ENCODE data around the gene CLDN3.

DNA sequence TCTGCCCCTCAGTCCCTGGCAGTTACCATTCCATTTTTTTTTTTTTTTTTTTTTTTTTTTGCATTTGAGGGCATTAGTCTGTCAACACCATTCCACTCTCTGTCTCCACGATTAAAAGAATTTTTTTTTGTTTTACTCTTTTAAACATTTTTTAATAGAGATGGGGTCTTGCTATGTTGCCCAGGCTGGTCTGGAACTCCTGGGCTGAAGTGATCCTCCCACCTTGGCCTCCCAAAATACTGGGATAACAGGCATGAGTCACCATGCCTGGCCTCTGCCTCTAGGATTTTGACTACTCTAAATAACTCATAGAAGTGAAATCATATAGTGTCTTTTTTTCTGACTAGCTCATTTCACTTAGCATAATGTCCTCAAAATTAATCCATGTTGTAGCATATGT is 16.5 kb upstream of the CLDN3 start:
- TF ChIP-seq, protein P1, sequence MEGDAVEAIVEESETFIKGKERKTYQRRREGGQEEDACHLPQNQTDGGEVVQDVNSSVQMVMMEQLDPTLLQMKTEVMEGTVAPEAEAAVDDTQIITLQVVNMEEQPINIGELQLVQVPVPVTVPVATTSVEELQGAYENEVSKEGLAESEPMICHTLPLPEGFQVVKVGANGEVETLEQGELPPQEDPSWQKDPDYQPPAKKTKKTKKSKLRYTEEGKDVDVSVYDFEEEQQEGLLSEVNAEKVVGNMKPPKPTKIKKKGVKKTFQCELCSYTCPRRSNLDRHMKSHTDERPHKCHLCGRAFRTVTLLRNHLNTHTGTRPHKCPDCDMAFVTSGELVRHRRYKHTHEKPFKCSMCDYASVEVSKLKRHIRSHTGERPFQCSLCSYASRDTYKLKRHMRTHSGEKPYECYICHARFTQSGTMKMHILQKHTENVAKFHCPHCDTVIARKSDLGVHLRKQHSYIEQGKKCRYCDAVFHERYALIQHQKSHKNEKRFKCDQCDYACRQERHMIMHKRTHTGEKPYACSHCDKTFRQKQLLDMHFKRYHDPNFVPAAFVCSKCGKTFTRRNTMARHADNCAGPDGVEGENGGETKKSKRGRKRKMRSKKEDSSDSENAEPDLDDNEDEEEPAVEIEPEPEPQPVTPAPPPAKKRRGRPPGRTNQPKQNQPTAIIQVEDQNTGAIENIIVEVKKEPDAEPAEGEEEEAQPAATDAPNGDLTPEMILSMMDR (IDR thresholded peaks at IDR 0.05; ENCODE audit: borderline replicate concordance, extremely low read depth, low read length, poor library complexity, severe bottlenecking), result no peak
- no peak for TF ChIP-seq EZH2 (IDR thresholded peaks at IDR 0.05; ENCODE audit: borderline replicate concordance, low read depth, low read length, severe bottlenecking)

Data from DND-41 (cell line).